KMS-11 (cell line): ENCODE results near the gene NCOA5.

Experiments
- H2AFZ ChIP-seq: fragments of 200-600 bp; sonication (generic); 2 replicates; pipeline ENCODE4 v1.6.1; 2016; ENCODE audit warnings: antibody characterized with exemption, mixed run types, low read depth
- H3K27ac ChIP-seq: fragments of 200-600 bp; sonication (generic); 2 replicates; pipeline ENCODE4 v1.6.1; 2016; ENCODE audit warnings: mild to moderate bottlenecking, mixed run types
- H3K27me3 ChIP-seq: fragments of 200-600 bp; sonication (generic); 2 replicates; pipeline ENCODE4 v1.6.1; 2017; ENCODE audit warnings: mild to moderate bottlenecking, low read depth, mixed run types, moderate library complexity; ENCODE audit not compliant: insufficient read depth
- H3K36me3 ChIP-seq: fragments of 200-600 bp; sonication (generic); 2 replicates; pipeline ENCODE4 v1.6.1; 2017; ENCODE audit warnings: mild to moderate bottlenecking, mixed run types; ENCODE audit not compliant: insufficient read depth
- H3K4me1 ChIP-seq: fragments of 200-600 bp; sonication (generic); 2 replicates; pipeline ENCODE4 v1.6.1; 2016; ENCODE audit warnings: mild to moderate bottlenecking, low read depth, mixed run types; ENCODE audit not compliant: poor library complexity, severe bottlenecking
- H3K4me2 ChIP-seq: fragments of 200-600 bp; sonication (generic); 2 replicates; pipeline ENCODE4 v1.7.0; 2016; ENCODE audit warnings: mild to moderate bottlenecking, mixed run types
- H3K4me3 ChIP-seq: fragments of 200-600 bp; sonication (generic); IDR thresholded peaks from 2 replicates; pipeline ENCODE4 v1.6.1; 2017; ENCODE audit warnings: low read depth, low read length, mixed read lengths; ENCODE audit not compliant: insufficient read depth
- H3K79me2 ChIP-seq: fragments of 200-600 bp; sonication (generic); 2 replicates; pipeline ENCODE4 v1.6.1; 2016; ENCODE audit warnings: low read depth, mixed run types; ENCODE audit not compliant: insufficient read depth
- H3K9ac ChIP-seq: fragments of 200-600 bp; sonication (generic); 2 replicates; pipeline ENCODE4 v1.6.1; 2016; ENCODE audit warnings: mild to moderate bottlenecking, mixed run types
- H4K20me1 ChIP-seq: fragments of 200-600 bp; sonication (generic); 2 replicates; pipeline ENCODE4 v1.6.1; 2016; ENCODE audit warnings: mild to moderate bottlenecking, mixed run types; ENCODE audit not compliant: insufficient read depth
- CTCF ChIP-seq: fragments of 200-600 bp; sonication (generic); conservative IDR thresholded peaks from 2 replicates; pipeline ENCODE4 v1.6.1; 2017; ENCODE audit warnings: low read depth, mild to moderate bottlenecking, antibody characterized with exemption, low read length, moderate library complexity, mixed read lengths

Gene NCOA5

GRCh38 chr20:46130534-46130933 is 40.8 kb upstream of the NCOA5 start:
- H3K9ac ChIP-seq = no peak overlapping the region
- no peaks in the 10 kb centered on the region for H3K79me2 ChIP-seq
- no peaks in the 10 kb centered on the region for H3K36me3 ChIP-seq
- H3K27ac ChIP-seq = no peak overlapping the region
- peaks cover 73% of the 10 kb centered on the region for H3K27me3 ChIP-seq
- H3K4me1 ChIP-seq = peaks cover 3% of the 10 kb centered on the region
- H2AFZ ChIP-seq = no peak overlapping the region
- no peaks in the 10 kb centered on the region for H4K20me1 ChIP-seq
- no peak overlapping the region for H3K4me3 ChIP-seq
- TF ChIP-seq CTCF = no peak
- no peak overlapping the region for H3K4me2 ChIP-seq

GRCh38 chr20:46129955-46130481 is 40.3 kb upstream of the NCOA5 start:
- Histone ChIP-seq H3K9ac (no peak overlapping the region), H3K27me3 (peaks cover 71% of the 10 kb centered on the region), H4K20me1 (no peaks in the 10 kb centered on the region), H3K4me2 (no peak overlapping the region), H3K36me3 (no peaks in the 10 kb centered on the region), H3K79me2 (no peaks in the 10 kb centered on the region), H3K27ac (no peak overlapping the region), H3K4me1 (peaks cover 3% of the 10 kb centered on the region), H3K4me3 (no peak overlapping the region), H2AFZ (no peak overlapping the region)
- TF ChIP-seq CTCF = no peak

- Histone ChIP-seq H4K20me1 (no peaks in the 10 kb centered on the region), H3K9ac (no peak overlapping the region), H2AFZ (no peak overlapping the region), H3K4me1 (no peaks in the 10 kb centered on the region), H3K79me2 (no peaks in the 10 kb centered on the region), H3K4me2 (no peak overlapping the region), H3K27me3 (peaks cover 69% of the 10 kb centered on the region), H3K27ac (no peak overlapping the region), H3K4me3 (no peak overlapping the region), H3K36me3 (no peaks in the 10 kb centered on the region)
- TF ChIP-seq CTCF = peak; percentile 72
Measured at GRCh38 chr20:46128310-46129151, 38.8 kb upstream of the NCOA5 start.

GRCh38 chr20:46127396-46128010 is 37.7 kb upstream of the NCOA5 start:
- H3K36me3 ChIP-seq = no peaks in the 10 kb centered on the region
- no peak overlapping the region for H3K27ac ChIP-seq
- H3K4me3 ChIP-seq = no peak overlapping the region
- H3K79me2 ChIP-seq = no peaks in the 10 kb centered on the region
- no peak overlapping the region for H2AFZ ChIP-seq
- no peaks in the 10 kb centered on the region for H4K20me1 ChIP-seq
- H3K4me2 ChIP-seq = no peak overlapping the region
- H3K27me3 ChIP-seq = peaks cover 79% of the 10 kb centered on the region
- H3K9ac ChIP-seq = no peak overlapping the region
- no peaks in the 10 kb centered on the region for H3K4me1 ChIP-seq
- TF ChIP-seq CTCF = no peak
